C4-2B (cell line): ENCODE results near the gene FHIT.

Experiments
- ZFX ChIP-seq: fragments of 450-650 bp; IDR thresholded peaks from 2 replicates; pipeline ENCODE4 v1.6.1; 2017
- TF ChIP-seq, protein P1 (sequence below): fragments of 450-650 bp; conservative IDR thresholded peaks from 2 replicates; pipeline ENCODE4 v1.5.1; 2017; ENCODE audit warnings: mild to moderate bottlenecking

DNA sequence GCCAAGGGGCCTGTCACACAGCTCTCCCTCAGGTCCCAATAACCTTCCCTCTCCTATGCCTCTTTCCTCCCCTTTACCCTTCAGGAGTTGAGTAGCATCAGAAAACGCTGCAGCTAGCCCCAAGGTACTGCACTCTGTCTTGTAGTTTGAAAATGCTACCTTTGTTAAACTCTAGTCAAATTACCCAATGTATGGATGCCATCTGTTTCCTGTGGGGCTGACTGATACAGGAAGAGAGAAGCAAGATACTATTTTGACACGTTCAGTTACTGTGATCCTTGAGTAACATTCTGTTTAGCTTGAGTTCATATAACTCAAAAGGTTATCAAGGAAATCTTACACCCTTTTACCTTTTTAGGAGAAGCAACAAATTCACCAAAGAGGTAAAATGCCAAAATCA lies 493.1 kb downstream of the FHIT start:
- TF ChIP-seq, protein P1, sequence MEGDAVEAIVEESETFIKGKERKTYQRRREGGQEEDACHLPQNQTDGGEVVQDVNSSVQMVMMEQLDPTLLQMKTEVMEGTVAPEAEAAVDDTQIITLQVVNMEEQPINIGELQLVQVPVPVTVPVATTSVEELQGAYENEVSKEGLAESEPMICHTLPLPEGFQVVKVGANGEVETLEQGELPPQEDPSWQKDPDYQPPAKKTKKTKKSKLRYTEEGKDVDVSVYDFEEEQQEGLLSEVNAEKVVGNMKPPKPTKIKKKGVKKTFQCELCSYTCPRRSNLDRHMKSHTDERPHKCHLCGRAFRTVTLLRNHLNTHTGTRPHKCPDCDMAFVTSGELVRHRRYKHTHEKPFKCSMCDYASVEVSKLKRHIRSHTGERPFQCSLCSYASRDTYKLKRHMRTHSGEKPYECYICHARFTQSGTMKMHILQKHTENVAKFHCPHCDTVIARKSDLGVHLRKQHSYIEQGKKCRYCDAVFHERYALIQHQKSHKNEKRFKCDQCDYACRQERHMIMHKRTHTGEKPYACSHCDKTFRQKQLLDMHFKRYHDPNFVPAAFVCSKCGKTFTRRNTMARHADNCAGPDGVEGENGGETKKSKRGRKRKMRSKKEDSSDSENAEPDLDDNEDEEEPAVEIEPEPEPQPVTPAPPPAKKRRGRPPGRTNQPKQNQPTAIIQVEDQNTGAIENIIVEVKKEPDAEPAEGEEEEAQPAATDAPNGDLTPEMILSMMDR: no peak
- TF ChIP-seq ZFX: no peak
